NCI-H524 treated with DMSO at 0.1 percent for 48 hours (cell line): ENCODE results near the gene CXorf65.

Experiments
- DNase-seq: peaks from one replicate; lab custom pipeline; 2025; lab: John Stamatoyannopoulos, UW

CXorf65 gene

DNA sequence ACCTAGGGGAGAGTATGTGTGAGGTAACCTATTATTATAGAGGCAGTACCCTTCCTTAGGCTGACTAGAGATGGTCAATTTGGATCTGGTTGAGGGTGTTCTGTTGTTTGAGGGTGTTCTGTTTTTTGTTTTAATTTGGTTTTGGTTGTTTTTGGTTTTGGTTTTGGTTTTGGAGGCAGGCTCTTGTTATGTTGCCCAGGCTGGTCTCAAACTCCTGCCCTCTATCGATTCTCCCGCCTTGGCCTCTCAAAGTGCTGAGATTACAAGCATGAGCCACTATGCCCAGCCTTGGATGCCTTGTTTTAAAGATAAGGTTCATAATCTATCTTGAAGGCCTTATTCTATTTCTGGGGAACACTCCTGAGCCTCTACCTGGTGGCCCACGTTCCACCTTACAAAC is 912 bp downstream of the CXorf65 start:
- DNase-seq = no peak

DNA sequence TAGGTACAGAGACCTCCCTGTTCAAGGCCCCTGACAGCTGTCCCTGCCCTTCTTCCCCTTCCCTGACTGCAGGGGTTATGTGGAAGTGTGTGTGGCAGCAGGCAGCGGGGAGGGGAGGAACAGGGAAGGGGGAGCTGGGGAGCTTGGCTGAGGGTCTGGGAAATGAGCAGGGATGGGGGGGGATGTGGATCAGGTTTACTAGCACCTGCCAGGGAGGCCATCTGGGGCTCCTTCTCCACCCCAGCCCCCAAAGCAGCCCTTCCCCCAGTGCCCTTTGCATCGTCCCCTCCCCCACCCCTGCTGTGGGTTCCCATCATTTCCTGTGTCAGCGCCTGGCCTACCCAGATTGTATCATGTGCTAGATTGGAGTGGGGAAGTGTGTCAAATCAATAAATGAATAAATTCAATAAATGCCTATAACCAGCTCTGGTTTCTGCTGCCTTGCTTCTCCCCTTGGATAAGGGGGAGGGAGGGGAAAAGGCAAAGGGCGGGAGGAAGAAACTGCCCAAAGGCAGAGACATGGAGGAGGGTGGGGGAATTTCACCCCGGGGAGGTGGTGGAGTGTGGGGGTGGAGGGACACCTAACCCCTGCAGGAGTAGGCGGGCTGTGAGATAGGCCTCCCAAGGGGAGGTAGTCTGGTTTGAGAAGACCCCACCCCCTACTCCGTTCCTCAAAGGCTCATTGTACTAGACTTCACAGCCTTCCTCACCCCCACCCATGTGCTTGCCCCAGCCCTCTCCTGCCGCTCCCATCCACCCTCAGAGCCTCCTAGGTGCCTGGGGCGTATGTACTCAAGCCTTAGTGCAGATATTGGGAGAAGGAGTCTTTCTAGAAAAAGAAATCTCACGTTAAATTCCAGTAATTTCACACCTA is 3.2 kb downstream of the CXorf65 start:
- DNase-seq = peak; percentile 57

DNA sequence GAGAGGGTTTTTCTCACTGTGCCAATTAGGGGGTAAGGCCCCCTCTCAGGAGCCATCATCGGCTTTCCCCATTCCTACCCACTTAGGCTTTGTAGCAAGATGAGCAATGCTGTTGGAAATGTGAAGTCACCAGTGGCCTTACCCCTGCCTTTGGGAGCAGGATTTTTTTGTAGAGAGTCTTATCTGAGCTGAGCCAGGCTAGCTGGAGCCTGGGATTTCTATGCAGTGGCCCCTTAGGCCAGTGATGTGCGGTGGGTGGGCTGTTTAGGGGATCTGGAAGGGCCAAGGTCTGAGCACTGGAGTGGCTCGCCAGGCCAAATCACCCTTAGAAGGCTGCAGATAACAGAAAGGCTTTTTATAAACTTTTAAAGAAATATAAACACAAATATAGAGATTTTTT is 4.2 kb downstream of the CXorf65 start:
- no peak for DNase-seq

DNA sequence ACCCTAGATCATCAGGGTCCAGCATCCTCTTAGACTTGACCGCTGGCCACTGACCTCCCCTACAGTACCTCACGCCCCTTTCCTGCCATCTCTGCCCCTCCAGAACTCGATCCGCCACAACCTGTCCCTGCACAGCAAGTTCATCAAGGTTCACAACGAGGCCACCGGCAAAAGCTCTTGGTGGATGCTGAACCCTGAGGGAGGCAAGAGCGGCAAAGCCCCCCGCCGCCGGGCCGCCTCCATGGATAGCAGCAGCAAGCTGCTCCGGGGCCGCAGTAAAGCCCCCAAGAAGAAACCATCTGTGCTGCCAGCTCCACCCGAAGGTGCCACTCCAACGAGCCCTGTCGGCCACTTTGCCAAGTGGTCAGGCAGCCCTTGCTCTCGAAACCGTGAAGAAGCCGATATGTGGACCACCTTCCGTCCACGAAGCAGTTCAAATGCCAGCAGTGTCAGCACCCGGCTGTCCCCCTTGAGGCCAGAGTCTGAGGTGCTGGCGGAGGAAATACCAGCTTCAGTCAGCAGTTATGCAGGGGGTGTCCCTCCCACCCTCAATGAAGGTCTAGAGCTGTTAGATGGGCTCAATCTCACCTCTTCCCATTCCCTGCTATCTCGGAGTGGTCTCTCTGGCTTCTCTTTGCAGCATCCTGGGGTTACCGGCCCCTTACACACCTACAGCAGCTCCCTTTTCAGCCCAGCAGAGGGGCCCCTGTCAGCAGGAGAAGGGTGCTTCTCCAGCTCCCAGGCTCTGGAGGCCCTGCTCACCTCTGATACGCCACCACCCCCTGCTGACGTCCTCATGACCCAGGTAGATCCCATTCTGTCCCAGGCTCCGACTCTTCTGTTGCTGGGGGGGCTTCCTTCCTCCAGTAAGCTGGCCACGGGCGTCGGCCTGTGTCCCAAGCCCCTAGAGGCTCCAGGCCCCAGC is 5.7 kb downstream of the CXorf65 start:
- DNase-seq = no peak

DNA sequence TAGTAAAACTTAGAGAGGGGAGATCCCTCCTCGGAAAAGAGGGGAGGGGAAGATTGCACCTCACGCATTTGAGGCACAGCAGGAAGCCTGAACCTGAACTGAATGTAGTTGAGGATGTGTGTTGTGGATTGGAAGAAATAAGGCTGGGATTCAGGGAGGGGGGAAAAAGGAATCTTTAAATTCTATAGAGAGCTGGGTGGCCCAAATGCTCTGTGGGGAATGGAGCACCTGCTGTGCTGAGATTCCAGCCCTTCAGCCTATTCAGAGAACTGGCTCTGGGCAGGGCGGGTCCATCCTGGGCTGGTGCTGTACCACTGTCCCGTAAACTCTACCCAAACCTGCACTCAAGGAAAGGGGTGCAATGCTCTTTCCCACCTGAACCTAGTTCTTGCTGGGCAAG is 6.8 kb downstream of the CXorf65 start:
- no peak for DNase-seq

DNA sequence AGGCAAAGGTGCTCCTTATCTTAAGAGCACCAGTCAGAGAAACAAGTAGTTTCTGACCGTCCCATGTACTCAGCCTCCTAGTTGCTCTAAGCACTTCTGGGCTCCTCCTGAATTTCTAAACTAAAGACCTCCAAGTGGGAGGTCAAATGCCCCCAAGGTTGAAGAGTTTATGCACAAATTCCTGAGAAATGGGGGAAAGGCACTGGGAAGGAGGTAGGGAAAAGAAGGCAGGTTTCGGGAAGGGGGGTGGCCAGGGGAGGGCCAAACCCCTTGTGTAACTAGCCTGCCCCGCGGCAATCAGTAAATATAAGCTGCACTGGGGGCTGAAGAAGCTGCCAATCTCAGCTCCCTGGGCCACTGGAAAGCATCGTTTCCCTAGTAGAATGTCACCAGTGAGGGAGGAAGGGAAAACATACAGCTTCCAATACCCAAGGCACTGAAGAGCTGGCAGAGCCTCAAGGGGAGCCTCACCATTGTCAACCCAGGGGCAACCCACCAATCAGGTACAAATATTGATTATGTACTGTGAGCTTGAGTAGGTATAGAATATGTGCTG is 7.5 kb downstream of the CXorf65 start:
- no peak for DNase-seq

DNA sequence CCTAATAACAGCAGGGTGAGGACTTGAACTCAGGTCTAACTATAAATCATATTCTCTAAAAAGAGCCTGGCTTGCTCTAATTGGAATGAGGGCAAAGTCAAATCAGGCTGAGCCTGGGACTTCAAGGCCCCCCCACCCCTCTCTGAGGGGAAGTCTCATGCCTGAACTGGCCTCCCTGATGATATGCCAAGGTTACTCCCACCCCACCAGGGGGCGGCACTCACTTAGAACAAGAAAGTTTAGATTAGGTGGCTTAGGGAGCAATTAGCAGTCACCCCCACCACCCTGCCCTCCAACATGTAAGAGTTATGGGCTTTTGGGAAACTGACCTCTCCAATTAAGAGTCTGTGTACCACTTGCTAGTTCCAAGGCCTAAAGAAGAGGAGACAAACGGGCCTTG is 8.2 kb downstream of the CXorf65 start:
- peak; percentile 3 for DNase-seq

DNA sequence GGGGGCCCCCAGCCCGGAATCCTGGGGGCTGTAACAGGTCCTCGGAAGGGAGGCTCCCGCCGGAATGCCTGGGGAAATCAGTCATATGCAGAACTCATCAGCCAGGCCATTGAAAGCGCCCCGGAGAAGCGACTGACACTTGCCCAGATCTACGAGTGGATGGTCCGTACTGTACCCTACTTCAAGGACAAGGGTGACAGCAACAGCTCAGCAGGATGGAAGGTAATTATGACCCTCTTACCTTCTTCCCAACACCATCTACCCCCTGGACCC is 9.8 kb downstream of the CXorf65 start:
- no peak for DNase-seq

DNA sequence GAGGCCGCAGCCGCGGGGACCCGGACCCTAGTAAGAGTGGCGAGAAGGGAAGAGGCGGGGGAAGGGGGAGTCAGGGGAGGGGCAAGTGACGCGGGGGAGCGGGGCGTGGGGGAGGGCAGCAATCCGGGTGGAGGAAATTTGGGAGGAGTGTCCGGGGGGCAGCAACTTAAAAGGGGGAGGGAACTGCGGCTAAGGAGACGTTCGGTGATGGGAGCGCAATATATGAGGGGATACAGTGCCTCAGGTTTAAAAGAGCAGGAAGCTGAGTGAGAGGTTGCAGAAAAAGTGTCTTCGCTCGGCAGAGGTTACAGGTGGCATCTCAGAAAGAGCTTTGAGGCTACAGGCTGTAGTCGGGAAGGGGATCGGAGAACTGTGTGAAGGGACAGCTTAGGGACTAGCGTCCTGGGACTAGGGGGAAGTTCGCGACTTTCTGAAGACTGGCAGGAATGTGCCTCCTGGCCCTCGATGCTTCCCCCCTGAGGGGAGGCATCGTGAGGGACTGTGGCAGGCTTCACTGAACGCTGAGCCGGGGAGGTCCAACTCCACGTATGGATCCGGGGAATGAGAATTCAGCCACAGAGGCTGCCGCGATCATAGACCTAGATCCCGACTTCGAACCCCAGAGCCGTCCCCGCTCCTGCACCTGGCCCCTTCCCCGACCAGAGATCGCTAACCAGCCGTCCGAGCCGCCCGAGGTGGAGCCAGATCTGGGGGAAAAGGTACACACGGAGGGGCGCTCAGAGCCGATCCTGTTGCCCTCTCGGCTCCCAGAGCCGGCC is 10.4 kb downstream of the CXorf65 start:
- DNase-seq = no peak

DNA sequence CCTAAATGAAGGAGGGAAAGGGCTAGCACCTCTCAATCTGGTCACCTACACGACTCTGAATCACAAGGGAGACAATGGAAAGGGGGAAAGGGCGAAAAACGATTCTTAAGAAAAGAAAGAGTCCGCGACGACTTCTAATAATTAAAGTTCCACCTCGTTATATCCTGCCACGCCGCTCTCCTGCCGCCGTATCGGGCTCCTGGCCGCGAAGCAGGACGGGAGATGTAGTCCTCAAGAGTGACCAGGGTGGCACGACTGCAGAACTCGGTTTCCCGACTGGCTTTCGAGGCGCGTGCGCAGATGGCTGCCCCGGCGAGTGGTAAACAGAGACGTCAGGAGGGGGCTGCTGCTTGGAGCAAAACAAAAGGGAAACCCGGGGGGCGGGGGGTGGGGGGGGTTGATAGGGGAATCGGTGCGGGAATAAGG is 11.0 kb downstream of the CXorf65 start, which contains the start of gene FOXO4:
FOXO4 (plus strand) TSS at position 297 of the 426 bp plus-strand sequence. CDS start 678 bp downstream, outside the sequence.
- DNase-seq = peak; percentile 63

DNA sequence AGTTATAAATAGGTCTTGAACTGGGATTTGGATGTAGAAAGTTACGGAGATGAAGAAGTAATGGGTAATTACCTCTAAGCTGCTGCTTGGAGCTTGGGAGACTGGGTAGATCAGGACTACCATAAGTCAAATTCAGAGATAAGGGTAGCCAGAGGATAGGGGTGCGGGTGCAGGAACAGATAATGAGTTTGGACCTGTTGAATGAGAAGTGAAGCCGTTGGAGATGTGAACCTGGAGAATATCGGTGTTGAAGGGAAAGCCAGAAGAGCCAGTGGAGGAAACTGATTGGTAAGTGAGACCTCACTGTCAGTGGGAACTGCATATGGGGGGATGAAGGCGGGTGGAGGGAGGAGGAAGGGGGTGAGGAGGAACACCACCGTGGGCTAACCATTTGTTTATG is 11.5 kb downstream of the CXorf65 start:
- DNase-seq = no peak

DNA sequence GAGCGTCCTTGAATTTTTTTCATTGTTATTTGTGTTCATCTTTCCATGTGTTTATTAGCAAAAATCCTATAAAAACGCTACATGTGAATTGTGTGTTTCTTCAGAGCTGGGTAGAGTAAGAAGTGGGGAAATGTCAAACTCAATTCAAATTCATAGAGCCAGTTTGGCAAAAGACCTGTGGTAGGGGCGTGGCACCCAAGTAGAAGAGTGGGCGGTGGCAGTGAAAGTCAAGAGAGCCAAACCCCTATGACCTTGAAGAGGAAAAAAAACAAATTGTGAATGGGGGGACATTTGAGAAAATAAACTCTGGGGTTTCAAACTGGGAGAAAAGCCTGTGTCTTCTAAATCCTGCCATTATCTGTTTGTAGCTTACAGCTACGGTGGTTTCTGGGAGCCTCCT is 15.3 kb downstream of the CXorf65 start:
- DNase-seq = no peak

DNA sequence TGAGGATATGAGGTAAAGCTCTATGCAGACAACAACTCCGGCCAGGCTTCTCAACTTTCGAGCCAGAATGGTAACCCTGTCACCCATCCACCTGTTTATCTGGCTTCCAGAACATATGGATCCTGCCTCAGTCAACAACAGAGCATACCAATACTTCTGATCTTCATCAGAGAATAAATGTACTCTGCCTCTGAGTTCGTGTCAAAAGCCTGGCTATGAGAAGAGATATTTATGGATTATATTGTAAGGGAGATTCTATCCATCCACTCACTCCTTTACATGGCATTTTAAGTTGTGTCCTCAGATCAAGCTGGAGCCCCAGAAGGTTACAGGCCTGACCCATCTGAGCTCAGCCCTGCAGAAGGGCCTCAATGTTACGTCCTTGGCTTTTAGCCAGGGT is 20.6 kb downstream of the CXorf65 start:
- no peak for DNase-seq

DNA sequence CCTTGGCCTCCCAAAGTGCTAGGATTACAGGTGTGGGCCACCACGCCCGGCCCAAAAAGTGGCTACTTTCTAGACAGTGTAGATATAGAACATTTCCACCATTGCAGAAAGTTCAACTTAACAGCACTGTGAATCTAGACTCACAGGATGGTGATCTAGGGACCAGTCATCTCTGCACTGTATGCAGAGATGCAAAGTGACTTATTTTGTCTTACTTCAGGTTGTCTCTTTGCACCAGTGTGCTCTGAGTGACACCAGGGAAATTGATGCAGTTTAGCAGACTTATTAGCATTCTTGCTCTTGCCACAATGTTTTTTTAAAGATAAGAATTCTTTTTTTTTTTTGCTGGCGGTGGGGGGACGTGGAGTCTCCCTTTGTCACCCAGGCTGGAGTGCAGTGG is 23.7 kb downstream of the CXorf65 start:
- no peak for DNase-seq

DNA sequence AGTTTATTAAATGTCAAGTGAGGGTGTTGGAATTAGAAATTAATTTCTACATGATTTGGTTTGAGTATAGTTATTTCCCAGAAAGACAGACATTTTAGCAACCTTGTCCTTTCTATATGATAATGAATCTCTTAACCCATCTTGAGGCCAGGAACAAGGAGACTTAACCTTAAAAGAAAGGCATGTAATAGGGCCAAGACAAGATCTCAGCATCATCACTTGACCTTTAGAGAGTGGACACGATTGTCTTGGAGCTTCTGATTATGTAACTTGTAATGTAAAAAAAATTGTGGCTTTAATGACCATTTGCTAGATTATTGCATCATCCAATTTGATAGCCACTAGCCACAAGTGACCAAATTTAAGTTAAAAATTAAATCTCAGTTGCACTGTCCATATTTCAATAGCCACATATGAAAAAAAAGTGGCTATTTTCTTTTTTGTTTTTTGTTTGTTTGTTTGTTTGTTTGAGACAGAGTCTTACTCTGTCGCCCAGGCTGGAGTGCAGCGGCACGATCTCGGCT is 24.4 kb downstream of the CXorf65 start:
- DNase-seq = no peak

DNA sequence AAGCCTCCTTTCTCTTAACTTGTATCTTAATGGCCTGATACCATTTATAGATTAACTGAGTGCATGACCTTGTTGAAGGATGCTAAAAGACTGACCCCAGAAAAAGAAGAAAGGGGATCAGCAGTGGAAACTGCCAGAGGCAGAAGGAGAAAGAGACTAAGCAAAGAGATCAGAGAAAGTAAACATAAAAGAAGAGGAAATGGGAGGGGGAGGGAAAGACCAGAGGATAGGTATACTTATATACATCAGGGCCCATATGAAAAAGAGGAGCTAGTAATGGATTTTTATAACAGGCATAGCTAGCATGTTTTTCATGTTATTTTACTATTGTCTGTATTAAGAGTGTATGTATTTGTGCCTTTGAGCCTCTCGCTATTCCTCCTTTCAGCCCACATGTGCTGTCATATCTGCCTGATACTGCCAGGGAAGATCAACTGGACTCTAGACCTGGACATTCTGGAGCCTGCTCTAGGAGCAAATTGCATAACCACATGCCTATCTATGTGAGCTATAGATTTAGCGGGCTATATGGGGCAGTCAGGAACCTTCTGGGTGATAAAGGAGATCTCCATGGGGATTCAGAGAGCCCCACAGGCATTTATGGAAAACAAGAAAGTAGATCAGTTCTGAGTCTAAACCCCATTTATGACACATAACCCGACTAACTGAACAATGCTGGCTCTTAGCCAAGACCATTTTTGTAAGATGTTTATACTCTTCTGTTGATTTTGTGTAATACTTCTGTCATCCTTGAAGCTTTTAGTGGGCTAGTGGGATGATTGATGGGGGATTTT is 25.0 kb downstream of the CXorf65 start:
- DNase-seq = no peak

DNA sequence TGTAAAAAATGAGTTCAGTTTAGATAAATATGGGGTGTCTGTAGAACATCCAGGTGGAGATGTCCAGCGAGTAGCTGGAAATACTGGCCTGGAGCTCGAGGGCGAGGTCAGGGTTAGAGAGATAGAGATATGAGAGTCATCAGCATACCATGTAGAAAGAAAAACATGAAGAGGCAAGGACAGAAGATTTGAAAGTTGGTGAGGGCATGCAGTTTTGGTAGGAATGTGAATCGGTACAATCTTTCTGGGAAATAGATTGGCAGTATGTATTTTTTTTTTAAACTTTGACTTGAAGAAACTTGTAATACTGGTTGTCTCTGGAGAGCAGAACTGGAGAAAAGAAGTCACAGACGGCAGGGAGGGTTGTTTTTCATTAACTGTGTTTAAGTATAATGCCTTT is 36.0 kb downstream of the CXorf65 start:
- no peak for DNase-seq

DNA sequence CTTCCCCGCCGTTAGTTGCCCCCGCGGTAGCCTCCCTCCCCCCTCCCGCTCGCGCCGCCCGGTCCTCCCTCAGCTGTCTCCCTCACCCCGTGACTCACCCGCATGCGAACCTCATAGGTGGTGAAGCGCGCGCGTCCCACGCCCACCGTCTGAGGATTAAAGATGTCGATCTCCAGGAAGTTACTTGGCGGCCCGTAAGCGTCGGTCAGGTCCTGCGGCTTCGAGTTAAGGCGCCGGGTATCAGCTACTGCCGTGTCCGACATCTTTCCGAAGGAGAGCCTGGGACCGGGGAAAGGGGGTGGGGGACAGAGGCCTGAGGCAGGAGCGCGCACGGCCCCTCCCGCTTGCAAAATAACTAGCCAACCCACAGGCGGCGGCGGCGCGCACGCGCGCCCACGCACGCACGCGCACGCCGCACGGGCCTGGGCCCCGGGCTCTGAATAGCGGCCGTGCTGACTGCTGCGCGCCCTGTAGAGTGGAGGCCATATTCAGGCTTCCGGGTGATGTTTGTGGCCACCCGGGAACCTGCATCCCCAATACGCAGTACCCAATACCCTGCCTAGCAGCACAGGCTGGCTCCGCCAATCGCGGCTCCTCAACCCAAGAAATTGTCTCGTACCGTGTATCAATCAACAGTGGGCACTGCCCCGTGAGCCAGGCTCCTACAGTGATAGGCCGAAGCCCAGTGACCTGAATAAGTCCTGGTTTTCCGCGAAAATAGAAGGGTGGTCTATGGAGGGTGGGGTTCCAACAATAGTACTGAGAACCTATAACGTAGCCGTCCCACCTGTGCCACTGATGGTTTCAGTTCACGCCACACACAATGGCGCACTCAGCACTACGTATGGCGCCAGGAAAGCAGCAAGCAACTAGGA is 38.3 kb downstream of the CXorf65 start, which contains the start of gene SNX12:
SNX12 (minus strand) TSS at position 291 of the 875 bp plus-strand sequence; CDS start at position 263, 28 bp downstream.
- DNase-seq = peak; percentile 92

DNA sequence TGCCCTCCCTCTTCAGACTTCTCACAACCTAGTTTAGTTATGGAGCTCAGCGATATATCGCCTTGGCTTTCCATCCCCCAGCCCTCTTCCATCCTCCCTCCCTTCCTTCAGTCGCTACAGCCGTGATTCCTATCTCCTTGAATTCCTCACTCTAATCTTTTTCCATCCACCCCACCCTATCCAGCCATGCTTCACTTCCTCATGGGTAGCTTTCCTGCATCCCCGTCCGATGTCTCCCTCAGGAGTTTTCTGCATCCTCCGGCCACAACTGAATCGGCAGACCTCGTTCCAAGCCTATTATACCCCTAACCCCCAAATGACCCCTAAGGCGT is 38.9 kb downstream of the CXorf65 start:
- DNase-seq = no peak

DNA sequence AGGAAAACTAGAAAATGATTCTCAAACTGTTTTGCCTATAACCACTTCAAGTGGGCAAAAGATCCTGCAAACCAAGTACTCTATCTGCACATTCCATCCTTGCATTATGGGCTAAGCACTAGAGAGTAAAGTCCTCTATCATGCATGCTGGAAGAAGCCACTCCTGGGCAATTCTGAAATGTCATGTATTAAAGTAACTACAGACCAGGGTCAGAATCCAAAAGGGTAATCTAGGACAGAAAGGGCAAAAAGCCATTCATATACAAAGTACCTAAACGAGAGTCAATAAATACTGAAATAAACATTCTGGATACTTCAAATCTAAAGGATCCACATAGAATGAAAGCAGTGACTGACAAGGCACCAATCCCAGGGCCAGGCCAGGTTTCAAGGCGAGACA is 39.5 kb downstream of the CXorf65 start:
- DNase-seq = no peak
